H1 (cell line): ENCODE results near the gene CRTAC1. TPM values are rescaled to one million over a fixed set of nuclear protein-coding genes. Genes with fewer than 3 reads are reported as not detected.

Experiments
- CTCF ChIA-PET: fragments of 300-600 bp; sonication (Branson Sonifier 250); formaldehyde crosslinking; loops from one replicate; lab custom pipeline; 2021; ENCODE audit not compliant: partially characterized antibody; lab: Charles Lee
- POLR2A ChIA-PET: fragments of 300-600 bp; sonication (Branson Sonifier 250); formaldehyde crosslinking; loops from one replicate; lab custom pipeline; 2021; ENCODE audit warnings: inconsistent platforms; ENCODE audit not compliant: partially characterized antibody; lab: Charles Lee
- DNase-seq, 2 experiments: peaks; one replicate each; pipeline versions ENCODE4 v3.0.0 to v3.0.0-alpha.2; 2010 to 2022; ENCODE audit warnings: low spot score in 2 of 2, low read depth in 1 of 2, mixed read lengths in 1 of 2
- FAIRE-seq: peaks from 2 replicates; lab custom pipeline; 2011; peaks lifted over from hg19 to GRCh38; lab: Jason Lieb, UNC
- H2AFZ ChIP-seq: 2 replicates; pipeline ENCODE4 v1.8.1; 2012; ENCODE audit warnings: low read length, inconsistent platforms
- H2AK5ac ChIP-seq: 2 replicates; pipeline ENCODE4 v1.6.1; 2013; ENCODE audit warnings: low read depth, low read length
- H2BK120ac ChIP-seq: replicated peaks from 2 replicates; pipeline ENCODE3; 2013; ENCODE audit warnings: low read depth, low read length, inconsistent platforms
- H2BK12ac ChIP-seq: 2 replicates; pipeline ENCODE4 v1.6.1; 2013; ENCODE audit warnings: low read depth, low read length
- H2BK15ac ChIP-seq: 2 replicates; pipeline ENCODE4 v1.6.1; 2013; ENCODE audit warnings: low read length
- H2BK20ac ChIP-seq: 2 replicates; pipeline ENCODE4 v1.6.1; 2013; ENCODE audit warnings: low read length
- H2BK5ac ChIP-seq: 2 replicates; pipeline ENCODE4 v1.6.1; 2013; ENCODE audit warnings: low read depth, low read length
- H3K14ac ChIP-seq: 2 replicates; pipeline ENCODE4 v1.6.1; 2013; ENCODE audit warnings: inconsistent platforms; ENCODE audit not compliant: insufficient read length
- H3K18ac ChIP-seq: 2 replicates; pipeline ENCODE4 v1.6.1; 2013; ENCODE audit warnings: low read length; ENCODE audit errors: extremely low read depth
- H3K23ac ChIP-seq: 2 replicates; pipeline ENCODE4 v1.6.1; 2013; ENCODE audit warnings: inconsistent platforms; ENCODE audit not compliant: insufficient read length
- H3K23me2 ChIP-seq: 2 replicates; pipeline ENCODE4 v1.6.1; 2013; ENCODE audit warnings: low read depth, low read length
- H3K27ac ChIP-seq: 2 replicates; pipeline ENCODE4 v1.6.1; 2011; ENCODE audit warnings: low read depth, low read length, inconsistent platforms
- H3K27me3 ChIP-seq, 4 experiments: replicated peaks in 1 of 4; 1 replicate in 1 of 4; 2 replicates in 3 of 4; pipeline versions ENCODE4 v1.6.1 to v1.8.1; 2011 to 2013; ENCODE audit warnings: low read length in 3 of 4, mild to moderate bottlenecking in 3 of 4, inconsistent platforms in 2 of 4, mixed read lengths in 2 of 4, moderate library complexity in 1 of 4; ENCODE audit not compliant: control insufficient read depth in 3 of 4, insufficient read depth in 3 of 4; ENCODE audit errors: extremely low read depth in 1 of 4
- H3K36me3 ChIP-seq, 4 experiments: 2 replicates each; pipeline versions ENCODE4 v1.6.1 to v1.8.1; 2011 to 2013; ENCODE audit warnings: mild to moderate bottlenecking in 4 of 4, low read length in 3 of 4, moderate library complexity in 2 of 4, control low read depth in 1 of 4, inconsistent platforms in 1 of 4; ENCODE audit not compliant: insufficient read depth in 4 of 4, control insufficient read depth in 2 of 4
- H3K4ac ChIP-seq: replicated peaks from 2 replicates; pipeline ENCODE3; 2013; ENCODE audit warnings: low read length, low read depth, mixed read lengths, inconsistent platforms; ENCODE audit not compliant: insufficient read length
- H3K4me1 ChIP-seq, 4 experiments: replicated peaks in 1 of 4; 1 replicate in 1 of 4; 2 replicates in 3 of 4; pipeline versions ENCODE4 v1.6.1 to v1.8.1; 2011 to 2013; ENCODE audit warnings: low read length in 3 of 4, inconsistent platforms in 2 of 4, mixed read lengths in 1 of 4; ENCODE audit not compliant: insufficient read depth in 4 of 4, control insufficient read depth in 3 of 4
- H3K4me2 ChIP-seq, 2 experiments: 2 replicates each; pipeline versions ENCODE4 v1.6.1 to v1.8.1; 2011 to 2013; ENCODE audit warnings: low read depth in 2 of 2, low read length in 2 of 2, control low read depth in 1 of 2, inconsistent platforms in 1 of 2, mild to moderate bottlenecking in 1 of 2; ENCODE audit not compliant: insufficient read depth in 1 of 2
- H3K4me3 ChIP-seq, 4 experiments: fragments of 200-600, 300-600 bp in 1 of 4; sonication (generic), shearing (Covaris generic), sonication (Bioruptor Twin) in 1 of 4; 2 replicates each; pipeline versions ENCODE4 v1.5.1 to v1.8.1; 2011 to 2016; ENCODE audit warnings: low read length in 4 of 4, low read depth in 3 of 4, control low read depth in 2 of 4, inconsistent platforms in 2 of 4, mild to moderate bottlenecking in 2 of 4, mixed read lengths in 1 of 4, moderate library complexity in 1 of 4; ENCODE audit not compliant: insufficient read depth in 2 of 4; ENCODE audit errors: extremely low read depth in 1 of 4
- H3K56ac ChIP-seq: replicated peaks from 2 replicates; pipeline ENCODE3; 2013; ENCODE audit warnings: low read depth, mild to moderate bottlenecking, mixed read lengths, low read length, inconsistent platforms; ENCODE audit not compliant: insufficient read length
- H3K79me1 ChIP-seq: 2 replicates; pipeline ENCODE4 v1.6.1; 2013; ENCODE audit warnings: low read depth, low read length, control low read depth
- H3K79me2 ChIP-seq, 2 experiments: 2 replicates each; pipeline versions ENCODE4 v1.6.1 to v1.8.1; 2012 to 2013; ENCODE audit warnings: low read length in 2 of 2, mild to moderate bottlenecking in 2 of 2, inconsistent platforms in 1 of 2; ENCODE audit not compliant: insufficient read depth in 2 of 2, control insufficient read depth in 1 of 2
- H3K9ac ChIP-seq, 4 experiments: replicated peaks in 1 of 4; 1 replicate in 1 of 4; 2 replicates in 3 of 4; pipeline versions ENCODE4 v1.6.1 to v1.8.1; 2011 to 2013; ENCODE audit warnings: low read depth in 3 of 4, low read length in 3 of 4, control low read depth in 2 of 4, mild to moderate bottlenecking in 2 of 4, moderate library complexity in 2 of 4, inconsistent platforms in 1 of 4; ENCODE audit errors: extremely low read depth in 1 of 4
- H3K9me3 ChIP-seq, 2 experiments: 2 replicates each; pipeline versions ENCODE4 v1.6.1 to v1.8.1; 2012 to 2013; ENCODE audit warnings: mild to moderate bottlenecking in 2 of 2, moderate library complexity in 2 of 2, control low read depth in 1 of 2, inconsistent platforms in 1 of 2, low read depth in 1 of 2, low read length in 1 of 2, mixed read lengths in 1 of 2; ENCODE audit not compliant: insufficient read depth in 2 of 2
- H4K20me1 ChIP-seq, 2 experiments: replicated peaks in 1 of 2; 2 replicates each; pipeline versions ENCODE3 to v1.8.1; 2011 to 2013; ENCODE audit warnings: inconsistent platforms in 2 of 2, low read length in 2 of 2, mild to moderate bottlenecking in 1 of 2; ENCODE audit not compliant: insufficient read depth in 2 of 2, control insufficient read depth in 1 of 2
- H4K5ac ChIP-seq: 2 replicates; pipeline ENCODE4 v1.6.1; 2013; ENCODE audit warnings: low read length, low read depth, mixed read lengths, inconsistent platforms; ENCODE audit not compliant: insufficient read length
- H4K8ac ChIP-seq: 2 replicates; pipeline ENCODE4 v1.8.0; 2013; ENCODE audit warnings: mild to moderate bottlenecking, moderate library complexity, low read length, inconsistent platforms; ENCODE audit not compliant: insufficient read depth; ENCODE audit errors: extremely low read depth
- H4K91ac ChIP-seq: replicated peaks from 2 replicates; pipeline ENCODE3; 2013; ENCODE audit warnings: low read length, mixed read lengths, inconsistent platforms; ENCODE audit not compliant: insufficient read length
- ATF2 ChIP-seq: IDR thresholded peaks from 2 replicates; pipeline ENCODE4 v1.6.1; 2012; ENCODE audit warnings: low read length, inconsistent platforms
- CREB1 ChIP-seq: IDR thresholded peaks from 2 replicates; pipeline ENCODE4 v1.6.1; 2012; ENCODE audit warnings: inconsistent platforms
- CTCF ChIP-seq, 3 experiments: IDR thresholded peaks; 1 replicate in 2 of 3; 2 replicates in 1 of 3; pipeline versions ENCODE4 v1.5.1 to v1.6.1; 2011; ENCODE audit warnings: low read length in 3 of 3, mild to moderate bottlenecking in 3 of 3, inconsistent platforms in 2 of 3, low read depth in 1 of 3, moderate library complexity in 1 of 3; ENCODE audit not compliant: insufficient read depth in 1 of 3; ENCODE audit errors: control extremely low read depth in 1 of 3
- EZH2 ChIP-seq: fragments of 200-600 bp; sonication (generic); IDR thresholded peaks from 2 replicates; pipeline ENCODE4 v1.7.1; 2012; ENCODE audit warnings: low read depth, mild to moderate bottlenecking, moderate library complexity, low read length, inconsistent platforms; ENCODE audit not compliant: severe bottlenecking
- FOSL1 ChIP-seq: IDR thresholded peaks from 2 replicates; pipeline ENCODE4 v1.6.1; 2011; ENCODE audit warnings: mild to moderate bottlenecking, low read depth, low read length, moderate library complexity; ENCODE audit not compliant: insufficient read depth
- RXRA ChIP-seq: IDR thresholded peaks from 2 replicates; pipeline ENCODE4 v1.6.1; 2011; ENCODE audit warnings: low read depth, mild to moderate bottlenecking, low read length, moderate library complexity; ENCODE audit not compliant: insufficient read depth
- SIN3A ChIP-seq, 2 experiments: IDR thresholded peaks in 1 of 2; conservative IDR thresholded peaks in 1 of 2; 2 replicates each; pipeline ENCODE4 v1.6.1; 2011 to 2012; ENCODE audit warnings: low read length in 2 of 2, improper control_type of control experiment in 1 of 2, low read depth in 1 of 2, mild to moderate bottlenecking in 1 of 2
- SP4 ChIP-seq: IDR thresholded peaks from 2 replicates; pipeline ENCODE4 v1.6.1; 2012; ENCODE audit warnings: low read length, inconsistent platforms
- WGBS, 2 experiments: shearing (Covaris generic) in 1 of 2; methylation state at CpG; one replicate each; pipeline versions ENCODE4 v1.1.6 to v1.1.7; 2013 to 2015; ENCODE audit warnings: low lambda C conversion rate in 2 of 2, mixed read lengths in 2 of 2, inconsistent platforms in 1 of 2, low coverage in 1 of 2, missing lambda C conversion rate in 1 of 2; ENCODE audit not compliant: insufficient replicate concordance in 2 of 2, insufficient coverage in 1 of 2, insufficient read length in 1 of 2; ENCODE audit errors: extremely low coverage in 1 of 2, missing lambda C conversion rate in 1 of 2; 5-methylcytosine and 5-hydroxymethylcytosine counted together
- polyA plus RNA-seq, 7 experiments: library from polyadenylated mRNA; depleted of rRNA in 3 of 7; stranded (reverse) in 5 of 7; unstranded in 2 of 7; fragments of >200 nt in 5 of 7; fragments of 200-250 nt in 2 of 7; gene quantifications; 1 replicate in 5 of 7; 2 replicates in 1 of 7; 4 replicates in 1 of 7; pipeline versions ENCODE4 v1.2.1 to v1.2.3, GENCODE V29; 2011 to 2013; ENCODE audit warnings: missing spikeins in 2 of 7, mixed read lengths in 2 of 7
- total RNA-seq: library from RNA; stranded (reverse); fragmentation: NEBNext Ultra II Directional; extraction: Animal tissue kit (Norgen Biotek cat#: 25700); gene quantifications from 2 replicates; pipeline ENCODE4 v1.2.1, GENCODE V29; 2021

The CRTAC1 gene
- total and polyA plus RNA-seq, 2 of the 8 experiments (the other 6 are each of a cell fraction or from before 2014, with no cell fraction given), result 0.91 to 1.2 TPM

GRCh38 chr10:97852840-97853405 is 177.5 kb downstream of the CRTAC1 start:
- WGBS, 2 experiments, result 87% methylated on average over 4 of the region's 4 CpGs; no CpG with 5 or more reads in 1 of the 2 experiments
- POLR2A ChIA-PET, result interaction anchor here (1.2 to 1.3 kb wide), 2 partner anchors 10 to 116 kb away, joined by 3 read pairs; partner anchors contain the start of gene ZFYVE27
- H3K9me3 ChIP-seq, result no peaks in the 10 kb centered on the region
- peaks cover 1% of the 10 kb centered on the region; the same call in 1 of the 2 replicates for H3K23me2 ChIP-seq
- H2BK120ac ChIP-seq, result no peak overlapping the region
- peaks cover 0 to 4% (median under 1%) of the 10 kb centered on the region in 4 experiments; a peak in 6 of 7 replicates for H3K4me1 ChIP-seq
- H3K4me3 ChIP-seq, result no peak overlapping the region
- H3K18ac ChIP-seq, result no peak overlapping the region
- H3K4ac ChIP-seq, result no peak overlapping the region
- H4K20me1 ChIP-seq, result peaks cover 0 to 3% of the 10 kb centered on the region in 2 experiments
- H2BK12ac ChIP-seq, result no peak overlapping the region
- H3K56ac ChIP-seq, result no peak overlapping the region
- no peak overlapping the region for H2AK5ac ChIP-seq
- no peak overlapping the region for H3K14ac ChIP-seq
- H2BK5ac ChIP-seq, result no peak overlapping the region
- DNase-seq (no peak), FAIRE-seq (no peak)
- no peak overlapping the region for H2BK15ac ChIP-seq
- no peak overlapping the region for H2AFZ ChIP-seq
- peaks cover 0 to 25% (median 14%) of the 10 kb centered on the region in 4 experiments; a peak in 6 of 7 replicates for H3K27me3 ChIP-seq
- CTCF ChIA-PET, result interaction anchor here (0.6 to 1.5 kb wide), 3 partner anchors 18 to 61 kb away, joined by 3 to 5 read pairs (median 3); no protein-coding TSS in a partner anchor
- H2BK20ac ChIP-seq, result no peak overlapping the region
- no peak overlapping the region for H3K9ac ChIP-seq
- no peak overlapping the region for H4K8ac ChIP-seq
- no peaks in the 10 kb centered on the region for H3K79me1 ChIP-seq
- no peak overlapping the region for H4K91ac ChIP-seq
- H3K23ac ChIP-seq, result no peak overlapping the region
- H3K4me2 ChIP-seq, result no peak overlapping the region
- H3K36me3 ChIP-seq, result no peaks in the 10 kb centered on the region
- H3K79me2 ChIP-seq, result no peaks in the 10 kb centered on the region
- H4K5ac ChIP-seq, result no peak overlapping the region
- H3K27ac ChIP-seq, result no peak overlapping the region
- TF ChIP-seq FOSL1 (no peak), RXRA (no peak), SIN3A (conservative IDR thresholded peaks at IDR 0.05 in 1 of 2, IDR thresholded peaks at IDR 0.05 in 1 of 2; ENCODE audit: low read depth in 1 of 2, low read length in 2 of 2) (no peak), CTCF (IDR thresholded peaks at IDR 0.05; ENCODE audit: control extremely low read depth in 1 of 3, insufficient read depth in 1 of 3, low read depth in 1 of 3, low read length in 3 of 3) (no peak), CREB1 (no peak), EZH2 (no peak), SP4 (no peak), ATF2 (no peak)
